ENCODE measurements around the gene COL20A1. TPM values are rescaled to one million over a fixed set of nuclear protein-coding genes. Genes with fewer than 3 reads are reported as not detected.

The COL20A1 gene
- 0.69 to 1.8 TPM (median 0.79 TPM) in 5 replicates for total RNA-seq (2022; extraction: Qiagen RNA extraction; ENCODE audit: low read depth)

DNA sequence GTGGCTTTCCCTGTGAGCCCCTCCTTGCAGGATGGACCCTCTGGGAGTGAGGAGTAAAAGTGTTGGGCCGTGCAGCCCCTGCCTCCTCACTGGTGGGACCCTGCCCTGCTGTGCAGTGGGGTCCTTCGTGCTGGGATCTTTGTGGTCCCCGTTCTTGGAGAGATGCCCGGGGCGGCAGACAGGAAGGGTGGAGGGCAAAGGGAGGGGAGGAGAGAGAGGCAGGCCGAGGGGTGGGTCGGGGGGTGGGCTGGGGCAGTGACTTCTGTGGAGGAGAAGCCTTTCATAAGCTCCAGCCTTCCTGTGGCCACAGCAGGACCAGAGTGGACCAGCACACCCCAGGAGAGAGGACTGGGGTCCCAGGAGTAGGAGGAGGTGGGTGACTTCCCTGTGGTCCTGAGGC, at the start of gene COL20A1:
COL20A1 (plus strand) TSS at position 283 of the 400 bp plus-strand sequence. CDS start 1,922 bp downstream, outside the sequence.

DNA sequence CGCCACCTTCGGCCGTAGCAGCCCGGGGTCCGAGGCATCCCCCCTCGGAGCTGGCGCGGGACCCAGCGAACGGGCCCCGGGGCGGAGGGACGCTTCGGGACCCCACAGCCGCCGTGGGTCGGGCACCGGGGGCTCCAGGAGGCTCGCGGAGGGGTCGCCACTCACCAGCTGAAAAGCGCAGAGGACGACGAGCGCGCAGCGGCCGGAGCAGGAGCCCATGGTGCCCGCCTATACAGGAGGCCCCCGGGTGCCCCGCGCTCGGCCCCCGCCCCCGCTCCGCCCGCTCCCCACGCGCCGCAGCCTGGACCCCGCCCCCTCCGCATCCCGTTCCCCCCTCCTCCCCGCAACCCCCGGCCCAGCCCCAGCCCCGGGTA, 38.8 kb upstream of the COL20A1 start, which contains the start of gene NKAIN4:
NKAIN4 (minus strand) TSS at position 232 of the 374 bp plus-strand sequence; CDS start at position 219, 13 bp downstream.

DNA sequence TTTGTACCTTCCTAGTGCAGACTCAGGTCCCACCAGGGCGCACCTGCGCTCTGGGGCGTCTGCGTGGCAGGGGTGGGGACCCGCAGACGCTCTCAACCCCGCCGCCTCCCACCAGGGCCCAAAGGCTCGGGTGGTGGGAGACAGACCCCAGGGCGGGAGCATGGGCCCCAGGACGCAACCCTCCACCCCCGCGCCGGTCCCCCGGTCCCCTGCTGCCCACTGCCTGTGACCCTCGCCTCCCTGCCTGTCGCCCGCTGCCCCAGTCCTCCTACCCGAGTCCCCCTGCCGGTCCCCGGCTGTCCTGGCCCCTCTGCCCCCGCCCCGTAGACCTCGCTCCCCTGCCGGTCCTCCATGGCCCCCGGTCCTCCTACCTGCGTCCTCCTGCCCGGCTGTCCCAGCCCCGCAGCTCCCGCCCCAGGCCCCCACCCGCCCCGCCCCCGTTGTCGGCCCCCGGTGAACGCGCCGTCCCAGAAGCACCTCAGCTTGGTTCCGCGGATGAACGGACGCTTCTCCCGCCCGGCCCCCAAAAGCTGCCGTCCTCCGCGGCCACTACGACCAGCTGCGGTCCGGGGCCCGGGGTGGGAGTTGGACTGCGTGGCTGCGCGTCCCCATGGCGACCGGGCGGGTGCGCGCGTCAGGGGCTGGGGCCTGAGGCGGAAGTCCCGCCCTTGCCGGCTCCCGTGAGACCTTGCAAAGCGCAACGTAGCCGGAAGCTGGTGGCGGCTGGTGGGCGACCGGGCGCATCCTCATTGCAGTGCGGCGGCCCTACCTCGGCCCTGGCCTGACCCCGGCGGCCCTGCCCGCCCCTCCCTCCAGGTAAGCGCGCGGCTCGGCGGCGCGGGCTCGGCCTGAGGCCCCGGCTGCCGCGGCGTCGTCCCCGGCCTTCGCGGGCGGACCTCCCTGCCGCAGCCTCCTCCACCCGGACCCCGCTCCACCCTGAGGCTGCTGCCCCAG, 20.6 kb upstream of the COL20A1 start, which contains the start of gene ARFGAP1:
ARFGAP1 (plus strand) TSS at position 709 of the 954 bp plus-strand sequence. CDS start 2,768 bp downstream, outside the sequence.

GRCh38 chr20:63360850-63361518, 68.0 kb downstream of the COL20A1 start, which contains the start of gene CHRNA4:
TSS of gene CHRNA4 (minus strand) at chr20:63361349. CDS start at chr20:63361165, 184 bp downstream.

Other genes starting within 250 kb of the COL20A1 start
- 52.1 to 59.5 TPM (median 56.3 TPM) in 5 replicates for gene YTHDF1, start 77.1 kb upstream of the COL20A1 start, total RNA-seq (2022; extraction: Qiagen RNA extraction; ENCODE audit: low read depth)
- 2.3 to 3.7 TPM (median 3.4 TPM) in 5 replicates for gene BIRC7, start 57.3 kb upstream of the COL20A1 start, total RNA-seq (2022; extraction: Qiagen RNA extraction; ENCODE audit: low read depth)
- gene NKAIN4, start 38.7 kb upstream of the COL20A1 start, total RNA-seq (2022; extraction: Qiagen RNA extraction; ENCODE audit: low read depth): 5.9 to 9.6 TPM (median 6.4 TPM) in 5 replicates
- gene ARFGAP1, start 20.4 kb upstream of the COL20A1 start, total RNA-seq (2022; extraction: Qiagen RNA extraction; ENCODE audit: low read depth): 57.3 to 98.5 TPM (median 82.3 TPM) in 5 replicates
- gene CHRNA4, start 68.2 kb downstream of the COL20A1 start, total RNA-seq (2022; extraction: Qiagen RNA extraction; ENCODE audit: low read depth): 0.15 to 0.37 TPM (median 0.22 TPM) in 5 replicates
- 0.49 to 1.3 TPM (median 0.60 TPM) in 5 replicates for gene KCNQ2, start 179.5 kb downstream of the COL20A1 start, total RNA-seq (2022; extraction: Qiagen RNA extraction; ENCODE audit: low read depth)
- 134 to 157 TPM (median 155 TPM) in 5 replicates for gene EEF1A2, start 205.9 kb downstream of the COL20A1 start, total RNA-seq (2022; extraction: Qiagen RNA extraction; ENCODE audit: low read depth)
- gene PPDPF, start 227.6 kb downstream of the COL20A1 start, total RNA-seq (2022; extraction: Qiagen RNA extraction; ENCODE audit: low read depth): 281 to 345 TPM (median 335 TPM) in 5 replicates
- gene PTK6, start 244.2 kb downstream of the COL20A1 start, total RNA-seq (2022; extraction: Qiagen RNA extraction; ENCODE audit: low read depth): 1.8 to 3.3 TPM (median 2.4 TPM) in 5 replicates